ENCODE data around the gene CST6. TPM values are rescaled to one million over a fixed set of nuclear protein-coding genes. Genes with fewer than 3 reads are reported as not detected.

The CST6 gene
- total and polyA plus RNA-seq, 2 of the 13 experiments (the other 11 are each of a cell fraction or from before 2014, with no cell fraction given) = not detected

- no TSS peak for BruUV-seq (replicated peaks)
- TF ChIP-seq, protein P1, sequence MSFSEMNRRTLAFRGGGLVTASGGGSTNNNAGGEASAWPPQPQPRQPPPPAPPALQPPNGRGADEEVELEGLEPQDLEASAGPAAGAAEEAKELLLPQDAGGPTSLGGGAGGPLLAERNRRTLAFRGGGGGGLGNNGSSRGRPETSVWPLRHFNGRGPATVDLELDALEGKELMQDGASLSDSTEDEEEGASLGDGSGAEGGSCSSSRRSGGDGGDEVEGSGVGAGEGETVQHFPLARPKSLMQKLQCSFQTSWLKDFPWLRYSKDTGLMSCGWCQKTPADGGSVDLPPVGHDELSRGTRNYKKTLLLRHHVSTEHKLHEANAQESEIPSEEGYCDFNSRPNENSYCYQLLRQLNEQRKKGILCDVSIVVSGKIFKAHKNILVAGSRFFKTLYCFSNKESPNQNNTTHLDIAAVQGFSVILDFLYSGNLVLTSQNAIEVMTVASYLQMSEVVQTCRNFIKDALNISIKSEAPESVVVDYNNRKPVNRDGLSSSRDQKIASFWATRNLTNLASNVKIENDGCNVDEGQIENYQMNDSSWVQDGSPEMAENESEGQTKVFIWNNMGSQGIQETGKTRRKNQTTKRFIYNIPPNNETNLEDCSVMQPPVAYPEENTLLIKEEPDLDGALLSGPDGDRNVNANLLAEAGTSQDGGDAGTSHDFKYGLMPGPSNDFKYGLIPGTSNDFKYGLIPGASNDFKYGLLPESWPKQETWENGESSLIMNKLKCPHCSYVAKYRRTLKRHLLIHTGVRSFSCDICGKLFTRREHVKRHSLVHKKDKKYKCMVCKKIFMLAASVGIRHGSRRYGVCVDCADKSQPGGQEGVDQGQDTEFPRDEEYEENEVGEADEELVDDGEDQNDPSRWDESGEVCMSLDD (CRISPR knock-in tag; IDR thresholded peaks at IDR 0.05; ENCODE audit: borderline replicate concordance) = no peak
- TF ChIP-seq ETV6 (CRISPR knock-in tag; conservative IDR thresholded peaks at IDR 0.05) = no peak
- no peak for TF ChIP-seq GPN1 (CRISPR knock-in tag; IDR thresholded peaks at IDR 0.05; ENCODE audit: borderline replicate concordance)
- no peak for TF ChIP-seq ZFAT (CRISPR knock-in tag; conservative IDR thresholded peaks at IDR 0.05)
- no peak for TF ChIP-seq EP300 (IDR thresholded peaks at IDR 0.05; ENCODE audit: low read depth in 2 of 2, low read length in 2 of 2)
- TF ChIP-seq EP300 (CRISPR knock-in tag; IDR thresholded peaks at IDR 0.05; ENCODE audit: borderline replicate concordance) = no peak
- TF ChIP-seq ELF4 (CRISPR knock-in tag; IDR thresholded peaks at IDR 0.05; ENCODE audit: borderline replicate concordance) = no peak
- TF ChIP-seq ZNF660 (CRISPR knock-in tag; IDR thresholded peaks at IDR 0.05; ENCODE audit: borderline replicate concordance, low read depth) = no peak
- TF ChIP-seq SP4 (CRISPR knock-in tag; IDR thresholded peaks at IDR 0.05) = no peak
- no peak for TF ChIP-seq ZNF264 (CRISPR knock-in tag; IDR thresholded peaks at IDR 0.05)
- TF ChIP-seq, protein P2, sequence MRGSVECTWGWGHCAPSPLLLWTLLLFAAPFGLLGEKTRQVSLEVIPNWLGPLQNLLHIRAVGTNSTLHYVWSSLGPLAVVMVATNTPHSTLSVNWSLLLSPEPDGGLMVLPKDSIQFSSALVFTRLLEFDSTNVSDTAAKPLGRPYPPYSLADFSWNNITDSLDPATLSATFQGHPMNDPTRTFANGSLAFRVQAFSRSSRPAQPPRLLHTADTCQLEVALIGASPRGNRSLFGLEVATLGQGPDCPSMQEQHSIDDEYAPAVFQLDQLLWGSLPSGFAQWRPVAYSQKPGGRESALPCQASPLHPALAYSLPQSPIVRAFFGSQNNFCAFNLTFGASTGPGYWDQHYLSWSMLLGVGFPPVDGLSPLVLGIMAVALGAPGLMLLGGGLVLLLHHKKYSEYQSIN (CRISPR knock-in tag; IDR thresholded peaks at IDR 0.05; ENCODE audit: borderline replicate concordance) = no peak
- TF ChIP-seq ZNF430 (CRISPR knock-in tag; IDR thresholded peaks at IDR 0.05) = no peak
- no peak for TF ChIP-seq HIC2 (CRISPR knock-in tag; IDR thresholded peaks at IDR 0.05; ENCODE audit: low read depth)
- TF ChIP-seq ZNF546 (CRISPR knock-in tag; conservative IDR thresholded peaks at IDR 0.05) = no peak
- TF ChIP-seq SIN3A (IDR thresholded peaks at IDR 0.05; ENCODE audit: borderline replicate concordance, low read depth, low read length) = no peak
- Histone ChIP-seq H3K36me3 (replicated peaks in 1 of 2; ENCODE audit: control insufficient read depth in 1 of 2, insufficient read depth in 2 of 2, low read length in 2 of 2) (no peaks in the 10 kb centered on the region), H3K27me3 (ENCODE audit: control insufficient read depth in 1 of 2, insufficient read depth in 2 of 2, low read length in 2 of 2) (peaks cover 10 to 39% of the 10 kb centered on the region in 2 experiments; a peak in 4 of 5 replicates), H3K79me2 (ENCODE audit: insufficient read depth, low read length) (no peaks in the 10 kb centered on the region), H3K4me1 (ENCODE audit: insufficient read depth, low read length) (peaks cover 1% of the 10 kb centered on the region; the same call in 1 of the 2 replicates), H3K4me2 (ENCODE audit: low read depth, low read length) (no peak overlapping the region), H3K9me3 (ENCODE audit: low read length) (no peaks in the 10 kb centered on the region), H3K4me3 (replicated peaks in 1 of 3; ENCODE audit: insufficient read depth in 1 of 3, low read depth in 2 of 3, low read length in 3 of 3) (no peak overlapping the region), H2AFZ (ENCODE audit: low read length) (no peak overlapping the region), H3K27ac (ENCODE audit: extremely low read length, insufficient read depth, low read length) (no peak overlapping the region), H3K9ac (ENCODE audit: insufficient read depth, low read depth, low read length) (no peak overlapping the region), H4K20me1 (ENCODE audit: insufficient read depth, low read length) (no peaks in the 10 kb centered on the region)
- no peak for FAIRE-seq
- CTCF ChIA-PET (ENCODE audit: low intra/inter-chr PET ratio, low total read pairs) = no interaction called here
- intact Hi-C loops (cut with micrococcal nuclease; ENCODE audit: unreplicated experiment) = no loop called here
- in situ Hi-C loops (cut with HindIII; ENCODE audit: extremely low pct_ligation_motif_present, low pct_unique_long_range_greater_than_20kb) = no loop called here
- POLR2A ChIA-PET = interaction anchor here (0.6 kb wide), 1 partner anchor 15 kb away, joined by 3 read pairs; no protein-coding TSS in a partner anchor
- 0 out of 3 replicates have a peak, but pooled peaks have one; percentile 6 for ATAC-seq
- no peak for DNase-seq (ENCODE audit: low spot score)
- 10% methylated on average over 8 of the region's 18 CpGs for WGBS (ENCODE audit: low lambda C conversion rate)
Measured at GRCh38 chr11:66015936-66016792, 4.4 kb downstream of the CST6 start.

All from HepG2 (cell line).